Fibroblast of gingiva (primary cell): Measurements from ENCODE around the gene SLC12A7.
"Not testable (repeated sequence)": the region's sequence is repeated elsewhere in the genome, so short reads cannot be mapped to it uniquely, and the experiment has no call there.

Experiments
- DNase-seq: peaks from one replicate; pipeline ENCODE4 v3.0.0-alpha.2; 2011; ENCODE audit warnings: low read depth

SLC12A7 gene

GRCh38 chr5:1035421-1036405, 76.2 kb downstream of the SLC12A7 start:
- DNase-seq: no peak

- DNase-seq: no peak
Observed at GRCh38 chr5:1034986-1035385, 76.9 kb downstream of the SLC12A7 start.

- DNase-seq: no peak
Observed at GRCh38 chr5:1034421-1034905, 77.4 kb downstream of the SLC12A7 start.

- no peak for DNase-seq
Observed at GRCh38 chr5:1033606-1034420, 78.0 kb downstream of the SLC12A7 start.

- no peak for DNase-seq
Observed at GRCh38 chr5:1033178-1033577, 78.7 kb downstream of the SLC12A7 start.

- no peak for DNase-seq
Observed at GRCh38 chr5:1032551-1033027, 79.3 kb downstream of the SLC12A7 start.

GRCh38 chr5:1032011-1032410, 79.9 kb downstream of the SLC12A7 start:
- DNase-seq: no peak

GRCh38 chr5:1031306-1031959, 80.4 kb downstream of the SLC12A7 start:
- no peak for DNase-seq

GRCh38 chr5:1030801-1031271, 81.0 kb downstream of the SLC12A7 start:
- no peak for DNase-seq

GRCh38 chr5:1029945-1030625, 81.8 kb downstream of the SLC12A7 start:
- DNase-seq: no peak

GRCh38 chr5:1029282-1029944, 82.5 kb downstream of the SLC12A7 start:
- no peak for DNase-seq

GRCh38 chr5:1028481-1029281, 83.2 kb downstream of the SLC12A7 start:
- DNase-seq: no peak

GRCh38 chr5:1027631-1028441, 84.0 kb downstream of the SLC12A7 start:
- no peak for DNase-seq

GRCh38 chr5:1026700-1027621, 84.9 kb downstream of the SLC12A7 start:
- no peak for DNase-seq

- not testable (repeated sequence) for DNase-seq
Observed at GRCh38 chr5:1021969-1022336, 89.9 kb downstream of the SLC12A7 start.

GRCh38 chr5:1021136-1021968, 90.5 kb downstream of the SLC12A7 start:
- peak; percentile 17 for DNase-seq

- no peak for DNase-seq
Observed at GRCh38 chr5:1020452-1020961, 91.4 kb downstream of the SLC12A7 start.
